ENCODE results near the gene PTPN3. TPM values are rescaled to one million over a fixed set of nuclear protein-coding genes. Genes with fewer than 3 reads are reported as not detected.

PTPN3 gene
- total and polyA plus RNA-seq, 2 donors (not counting 1 experiment from before 2014, with no cell fraction given) = not detected

DNA sequence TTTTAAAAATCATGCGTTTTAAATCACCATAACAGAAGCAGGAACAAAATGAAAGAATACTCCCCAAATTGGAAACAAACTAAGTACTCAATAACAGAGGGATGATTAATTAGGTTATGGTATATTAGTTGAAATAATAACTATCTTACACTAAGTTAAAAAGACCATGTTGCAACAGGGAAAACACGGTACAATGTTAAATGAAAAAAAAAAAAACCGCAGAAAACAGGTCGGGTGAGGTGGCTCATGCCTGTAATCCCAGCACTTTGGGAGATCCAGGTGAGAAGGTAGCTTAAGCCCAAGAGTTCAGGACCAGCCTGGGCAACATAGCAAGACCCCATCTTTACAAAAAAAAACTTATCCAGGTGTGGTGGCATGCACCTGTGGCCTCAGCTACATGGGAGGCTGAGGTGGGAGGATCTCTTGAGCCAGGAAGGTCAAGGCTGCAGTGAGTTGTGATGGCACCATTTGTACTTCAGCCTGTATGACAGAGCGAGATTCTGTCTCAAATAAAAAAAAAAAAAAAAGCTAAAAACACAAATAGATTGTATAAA lies 2.4 kb upstream of the PTPN3 start:
- no peaks in the 10 kb centered on the region for H3K9me3 Mint-ChIP-seq (ENCODE audit: insufficient read depth)
- ATAC-seq (ENCODE audit: low read depth) = no peak
- H3K27ac Mint-ChIP-seq = no peak overlapping the region
- Histone ChIP-seq H3K4me1 (ENCODE audit: control insufficient read depth in 2 of 2, insufficient read depth in 2 of 2, low read length in 2 of 2) (no peaks in the 10 kb centered on the region), H3K27me3 (replicated peaks in 1 of 4; ENCODE audit: control extremely low read depth in 1 of 4, control insufficient read depth in 3 of 4, insufficient read depth in 4 of 4, low read length in 3 of 4) (peaks cover 0 to 33% (median 22%) of the 10 kb centered on the region in 4 experiments), H3K27ac (ENCODE audit: low read length in 2 of 2) (no peak overlapping the region), H2AFZ (ENCODE audit: insufficient read depth, low read depth, low read length, poor library complexity, severe bottlenecking) (no peak overlapping the region), H3K36me3 (replicated peaks in 1 of 2; ENCODE audit: control extremely low read depth in 1 of 2, control insufficient read depth in 1 of 2, extremely low read depth in 1 of 2, insufficient read depth in 2 of 2, low read length in 1 of 2) (no peaks in the 10 kb centered on the region), H3K79me2 (ENCODE audit: control insufficient read depth, insufficient read depth, low read length) (no peaks in the 10 kb centered on the region), H3K4me2 (replicated peaks; ENCODE audit: low read depth, low read length, poor library complexity, severe bottlenecking) (no peak overlapping the region), H3K4me3 (ENCODE audit: control extremely low read depth in 1 of 5, extremely low read depth in 1 of 5, insufficient read depth in 1 of 5, low read depth in 2 of 5, low read length in 4 of 5) (no peak overlapping the region), H3K9ac (ENCODE audit: low read length) (no peak overlapping the region), H4K20me1 (ENCODE audit: control insufficient read depth, insufficient read depth, low read length, poor library complexity, severe bottlenecking) (no peaks in the 10 kb centered on the region), H3K9me3 (ENCODE audit: control extremely low read depth in 1 of 3, control insufficient read depth in 2 of 3, insufficient read depth in 1 of 3, low read length in 2 of 3) (peaks cover 0 to 8% (median 0%) of the 10 kb centered on the region in 3 donors)
- H3K4me1 Mint-ChIP-seq = peaks cover 10% of the 10 kb centered on the region
- no CpG with 5 or more reads among the region's 5 CpGs for WGBS (ENCODE audit: insufficient coverage)
- intact Hi-C loops (cut with micrococcal nuclease) = no loop called here
- H3K4me3 Mint-ChIP-seq = no peak overlapping the region
- DNase-seq = no peak
- H3K27me3 Mint-ChIP-seq = peaks cover 57% of the 10 kb centered on the region
- POLR2A ChIA-PET = no interaction called here
- CTCF ChIA-PET = no interaction called here
- TF ChIP-seq EZH2 (IDR thresholded peaks at IDR 0.05; ENCODE audit: borderline replicate concordance, insufficient read depth, low read depth, low read length, poor library complexity, severe bottlenecking) = no peak
- TF ChIP-seq, protein P1, sequence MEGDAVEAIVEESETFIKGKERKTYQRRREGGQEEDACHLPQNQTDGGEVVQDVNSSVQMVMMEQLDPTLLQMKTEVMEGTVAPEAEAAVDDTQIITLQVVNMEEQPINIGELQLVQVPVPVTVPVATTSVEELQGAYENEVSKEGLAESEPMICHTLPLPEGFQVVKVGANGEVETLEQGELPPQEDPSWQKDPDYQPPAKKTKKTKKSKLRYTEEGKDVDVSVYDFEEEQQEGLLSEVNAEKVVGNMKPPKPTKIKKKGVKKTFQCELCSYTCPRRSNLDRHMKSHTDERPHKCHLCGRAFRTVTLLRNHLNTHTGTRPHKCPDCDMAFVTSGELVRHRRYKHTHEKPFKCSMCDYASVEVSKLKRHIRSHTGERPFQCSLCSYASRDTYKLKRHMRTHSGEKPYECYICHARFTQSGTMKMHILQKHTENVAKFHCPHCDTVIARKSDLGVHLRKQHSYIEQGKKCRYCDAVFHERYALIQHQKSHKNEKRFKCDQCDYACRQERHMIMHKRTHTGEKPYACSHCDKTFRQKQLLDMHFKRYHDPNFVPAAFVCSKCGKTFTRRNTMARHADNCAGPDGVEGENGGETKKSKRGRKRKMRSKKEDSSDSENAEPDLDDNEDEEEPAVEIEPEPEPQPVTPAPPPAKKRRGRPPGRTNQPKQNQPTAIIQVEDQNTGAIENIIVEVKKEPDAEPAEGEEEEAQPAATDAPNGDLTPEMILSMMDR (IDR thresholded peaks at IDR 0.05) = no peak

DNA sequence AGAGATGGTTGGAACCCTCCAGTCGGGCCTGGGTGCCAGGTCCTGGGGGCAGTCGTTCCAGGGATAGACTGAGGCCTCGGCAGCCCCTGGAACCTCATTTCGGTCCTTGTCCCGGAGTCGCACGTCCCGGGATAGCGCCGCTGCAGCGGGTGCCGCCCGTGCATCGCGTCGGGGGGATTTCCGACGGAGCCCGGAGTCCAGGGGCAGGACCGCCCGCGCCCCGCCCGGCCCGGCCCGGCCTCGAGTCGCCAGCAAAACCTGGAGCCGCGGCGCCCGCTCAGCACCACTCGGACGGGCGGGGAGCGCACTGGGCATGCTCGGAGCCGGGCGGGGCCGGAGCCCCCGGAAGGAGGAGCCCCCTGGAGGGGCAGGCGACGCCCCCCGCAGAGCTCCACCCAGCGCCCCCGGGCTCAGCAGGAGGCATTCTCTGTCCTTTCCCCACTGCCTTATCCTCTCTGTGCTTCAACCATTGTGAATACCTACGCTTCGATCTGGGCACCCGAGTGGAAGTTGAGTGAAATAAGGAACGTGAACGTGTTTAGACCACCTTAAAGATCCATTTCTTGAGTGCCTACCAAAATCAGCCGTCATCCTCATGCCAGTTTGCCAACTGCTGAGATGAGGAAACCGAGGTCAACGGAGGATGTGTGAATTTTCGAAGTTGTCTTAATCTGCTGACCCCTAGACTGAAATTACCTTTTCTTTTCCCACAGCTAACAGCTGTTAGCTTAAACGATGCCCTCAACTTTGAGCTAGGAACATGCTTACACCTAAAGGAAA lies 1.7 kb upstream of the PTPN3 start:
- no peaks in the 10 kb centered on the region for H3K79me2 ChIP-seq (ENCODE audit: control insufficient read depth, insufficient read depth, low read length)
- no peak overlapping the region for H3K4me3 ChIP-seq (ENCODE audit: control extremely low read depth in 1 of 5, extremely low read depth in 1 of 5, insufficient read depth in 1 of 5, low read depth in 2 of 5, low read length in 4 of 5)
- H3K9me3 ChIP-seq (ENCODE audit: control extremely low read depth in 1 of 3, control insufficient read depth in 2 of 3, insufficient read depth in 1 of 3, low read length in 2 of 3) = peaks cover 0 to 8% (median 0%) of the 10 kb centered on the region in 3 donors
- no peak overlapping the region for H3K4me3 Mint-ChIP-seq
- H3K4me2 ChIP-seq (replicated peaks; ENCODE audit: low read depth, low read length, poor library complexity, severe bottlenecking) = no peak overlapping the region
- H3K27me3 ChIP-seq (replicated peaks in 1 of 4; ENCODE audit: control extremely low read depth in 1 of 4, control insufficient read depth in 3 of 4, insufficient read depth in 4 of 4, low read length in 3 of 4) = peaks cover 0 to 40% (median 22%) of the 10 kb centered on the region in 4 experiments
- H3K36me3 ChIP-seq (replicated peaks in 1 of 2; ENCODE audit: control extremely low read depth in 1 of 2, control insufficient read depth in 1 of 2, extremely low read depth in 1 of 2, insufficient read depth in 2 of 2, low read length in 1 of 2) = no peaks in the 10 kb centered on the region
- no peak overlapping the region for H3K27ac Mint-ChIP-seq
- H3K9me3 Mint-ChIP-seq (ENCODE audit: insufficient read depth) = no peaks in the 10 kb centered on the region
- H4K20me1 ChIP-seq (ENCODE audit: control insufficient read depth, insufficient read depth, low read length, poor library complexity, severe bottlenecking) = no peaks in the 10 kb centered on the region
- POLR2A ChIA-PET = no interaction called here
- H3K4me1 ChIP-seq (ENCODE audit: control insufficient read depth in 2 of 2, insufficient read depth in 2 of 2, low read length in 2 of 2) = no peaks in the 10 kb centered on the region
- no peak overlapping the region for H2AFZ ChIP-seq (ENCODE audit: insufficient read depth, low read depth, low read length, poor library complexity, severe bottlenecking)
- intact Hi-C loops (cut with micrococcal nuclease) = no loop called here
- no peak overlapping the region for H3K27ac ChIP-seq (ENCODE audit: low read length in 2 of 2)
- 13% methylated on average over 47 of the region's 56 CpGs for WGBS (ENCODE audit: insufficient coverage)
- H3K9ac ChIP-seq (ENCODE audit: low read length) = no peak overlapping the region
- DNase-seq = no peak
- peaks cover 57% of the 10 kb centered on the region for H3K27me3 Mint-ChIP-seq
- CTCF ChIA-PET = interaction anchor here (0.5 kb wide), 1 partner anchor 1919 kb away, joined by 4 read pairs; no protein-coding TSS in a partner anchor
- ATAC-seq (ENCODE audit: low read depth) = no peak
- peaks cover 10% of the 10 kb centered on the region for H3K4me1 Mint-ChIP-seq
- TF ChIP-seq EZH2 (IDR thresholded peaks at IDR 0.05; ENCODE audit: borderline replicate concordance, insufficient read depth, low read depth, low read length, poor library complexity, severe bottlenecking) = no peak
- TF ChIP-seq, protein P1 (IDR thresholded peaks at IDR 0.05) = no peak

Measured in B cell (primary cell).